ENCODE results near the gene EBF3.

GRCh38 chr10:129844216-129844766 is 119.8 kb downstream of the EBF3 start:
- TF ChIP-seq, protein P1, sequence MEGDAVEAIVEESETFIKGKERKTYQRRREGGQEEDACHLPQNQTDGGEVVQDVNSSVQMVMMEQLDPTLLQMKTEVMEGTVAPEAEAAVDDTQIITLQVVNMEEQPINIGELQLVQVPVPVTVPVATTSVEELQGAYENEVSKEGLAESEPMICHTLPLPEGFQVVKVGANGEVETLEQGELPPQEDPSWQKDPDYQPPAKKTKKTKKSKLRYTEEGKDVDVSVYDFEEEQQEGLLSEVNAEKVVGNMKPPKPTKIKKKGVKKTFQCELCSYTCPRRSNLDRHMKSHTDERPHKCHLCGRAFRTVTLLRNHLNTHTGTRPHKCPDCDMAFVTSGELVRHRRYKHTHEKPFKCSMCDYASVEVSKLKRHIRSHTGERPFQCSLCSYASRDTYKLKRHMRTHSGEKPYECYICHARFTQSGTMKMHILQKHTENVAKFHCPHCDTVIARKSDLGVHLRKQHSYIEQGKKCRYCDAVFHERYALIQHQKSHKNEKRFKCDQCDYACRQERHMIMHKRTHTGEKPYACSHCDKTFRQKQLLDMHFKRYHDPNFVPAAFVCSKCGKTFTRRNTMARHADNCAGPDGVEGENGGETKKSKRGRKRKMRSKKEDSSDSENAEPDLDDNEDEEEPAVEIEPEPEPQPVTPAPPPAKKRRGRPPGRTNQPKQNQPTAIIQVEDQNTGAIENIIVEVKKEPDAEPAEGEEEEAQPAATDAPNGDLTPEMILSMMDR (IDR thresholded peaks at IDR 0.05): no peak
- TF ChIP-seq POLR2A (IDR thresholded peaks at IDR 0.05): no peak
